Measurements from ENCODE around the gene FAM228B.

FAM228B gene

GRCh38 chr2:24203029-24203786, 79.9 kb downstream of the FAM228B start:
- DNase-seq (ENCODE audit: low read depth in 1 of 2, low spot score in 1 of 2) = no peak

- DNase-seq (ENCODE audit: low read depth in 1 of 2, low spot score in 1 of 2) = no peak
These were observed 80.5 kb downstream of the FAM228B start for GRCh38 chr2:24203787-24204150.

- no peak for DNase-seq (ENCODE audit: low read depth in 1 of 2, low spot score in 1 of 2)
These were observed 81.2 kb downstream of the FAM228B start for GRCh38 chr2:24204505-24204904.

GRCh38 chr2:24205131-24205530, 81.9 kb downstream of the FAM228B start:
- no peak for DNase-seq (ENCODE audit: low read depth in 1 of 2, low spot score in 1 of 2)

GRCh38 chr2:24206242-24206641, 83.0 kb downstream of the FAM228B start:
- no peak for DNase-seq (ENCODE audit: low read depth in 1 of 2, low spot score in 1 of 2)

- DNase-seq (ENCODE audit: low read depth in 1 of 2, low spot score in 1 of 2) = no peak
These were observed 83.4 kb downstream of the FAM228B start for GRCh38 chr2:24206714-24207113.

- no peak for DNase-seq (ENCODE audit: low read depth in 1 of 2, low spot score in 1 of 2)
These were observed 84.1 kb downstream of the FAM228B start for GRCh38 chr2:24207359-24207758.

- no peak for DNase-seq (ENCODE audit: low read depth in 1 of 2, low spot score in 1 of 2)
These were observed 85.2 kb downstream of the FAM228B start for GRCh38 chr2:24208490-24208889.

- no peak for DNase-seq (ENCODE audit: low read depth in 1 of 2, low spot score in 1 of 2)
These were observed 86.3 kb downstream of the FAM228B start for GRCh38 chr2:24209389-24210105.

- DNase-seq (ENCODE audit: low read depth in 1 of 2, low spot score in 1 of 2) = no peak
These were observed 86.8 kb downstream of the FAM228B start for GRCh38 chr2:24210106-24210455.

- no peak for DNase-seq (ENCODE audit: low read depth in 1 of 2, low spot score in 1 of 2)
These were observed 87.5 kb downstream of the FAM228B start for GRCh38 chr2:24210723-24211122.

- no peak for DNase-seq (ENCODE audit: low read depth in 1 of 2, low spot score in 1 of 2)
These were observed 88.1 kb downstream of the FAM228B start for GRCh38 chr2:24211408-24211807.

- no peak for DNase-seq (ENCODE audit: low read depth in 1 of 2, low spot score in 1 of 2)
These were observed 91.6 kb downstream of the FAM228B start for GRCh38 chr2:24214880-24215279.
